Stimulated activated CD4-positive, alpha-beta T cell treated with anti-CD3 and anti-CD28 coated beads, Interleukin-4, amount 100 ng/mL, for 24 hours (primary cell): ENCODE data around the gene DNMT3A.

Experiments
- DNase-seq: peaks from one replicate; pipeline ENCODE4 v3.0.0-alpha.2; 2020

The DNMT3A gene

DNA sequence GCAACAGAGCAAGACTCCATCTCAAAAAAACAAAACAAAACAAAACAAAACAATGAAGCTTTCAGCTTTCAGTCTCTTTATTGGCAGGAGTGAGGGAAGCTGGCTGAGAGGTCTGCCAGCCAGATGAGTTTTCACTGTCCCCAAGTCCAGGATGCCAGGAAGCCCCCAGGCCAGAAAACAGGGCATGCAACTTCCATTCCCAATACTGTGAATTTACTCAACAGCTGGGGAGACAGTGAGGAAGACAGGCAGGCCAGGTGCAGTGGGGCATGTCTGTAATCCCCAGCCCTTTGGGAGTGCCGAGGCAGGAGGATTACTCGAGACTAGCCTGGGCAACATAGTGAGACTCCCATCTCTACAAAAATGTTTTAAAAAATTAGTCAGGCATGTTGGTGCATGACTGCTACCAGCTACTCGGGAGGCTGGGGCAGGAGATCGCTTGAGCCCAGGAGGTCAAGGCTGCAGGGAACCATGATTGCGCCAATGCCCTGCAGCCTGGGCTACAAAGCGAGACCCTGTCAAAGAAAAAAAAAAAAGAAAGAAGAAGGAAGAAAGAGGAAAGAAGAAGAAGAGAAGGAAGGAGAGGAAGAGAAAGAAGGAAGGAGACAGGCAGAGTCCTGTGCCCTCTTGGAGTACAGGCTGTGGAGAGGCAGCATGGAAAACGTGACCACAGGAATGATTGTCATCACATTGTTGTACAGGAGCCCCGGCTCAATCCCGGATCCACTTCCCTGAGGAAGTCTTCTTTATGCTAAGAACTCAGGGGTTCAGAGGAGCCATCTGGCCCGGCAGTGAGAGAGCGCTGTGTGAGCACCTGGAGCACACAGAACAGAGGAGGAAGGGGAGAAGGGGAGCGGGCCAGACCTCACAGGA, 144.2 kb downstream of the DNMT3A start:
- no peak for DNase-seq

DNA sequence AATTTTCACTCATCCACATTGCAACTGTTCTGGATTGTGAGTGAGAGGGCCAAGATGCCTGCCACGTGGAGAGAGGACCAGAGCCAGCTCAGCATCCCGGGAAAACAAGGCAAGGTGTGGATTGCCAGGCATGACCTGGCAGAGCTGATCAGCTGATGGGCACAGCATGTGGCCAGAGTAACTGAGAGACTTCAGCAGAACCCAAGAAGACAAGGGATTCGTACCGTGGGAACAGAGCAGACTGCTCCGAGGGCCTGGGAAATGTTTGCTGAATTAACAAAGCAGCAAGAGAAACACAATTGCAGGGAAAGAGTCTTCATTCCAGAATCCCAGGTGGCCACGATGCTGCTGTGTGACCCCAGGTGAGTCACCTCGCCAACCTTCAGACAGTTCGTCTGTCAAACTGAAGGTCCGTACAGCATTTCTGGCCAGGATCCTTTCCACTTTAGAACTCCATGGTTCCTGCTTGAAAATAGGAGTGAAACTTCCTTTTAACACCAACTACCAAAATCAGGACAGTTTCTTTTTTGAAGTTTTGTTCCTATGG, 147.1 kb downstream of the DNMT3A start:
- DNase-seq = no peak

DNA sequence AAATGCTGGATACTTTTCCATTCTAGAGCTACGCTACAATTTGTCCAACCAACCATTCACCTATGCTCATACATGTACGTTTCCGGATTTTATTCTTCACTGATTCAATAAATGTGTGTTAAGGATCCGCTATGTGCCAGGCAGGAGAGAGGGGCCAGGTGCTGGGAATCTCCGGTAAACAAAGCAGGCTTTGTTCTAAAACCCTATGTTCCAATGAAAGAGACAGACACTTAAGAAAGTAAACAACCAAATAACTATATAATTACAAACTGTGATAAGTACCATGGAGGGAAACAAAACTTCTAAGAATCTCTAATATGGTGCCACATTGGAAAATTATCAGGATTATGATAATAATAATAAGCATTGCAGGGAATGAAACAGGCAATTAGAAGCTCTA, 151.2 kb downstream of the DNMT3A start:
- no peak for DNase-seq

DNA sequence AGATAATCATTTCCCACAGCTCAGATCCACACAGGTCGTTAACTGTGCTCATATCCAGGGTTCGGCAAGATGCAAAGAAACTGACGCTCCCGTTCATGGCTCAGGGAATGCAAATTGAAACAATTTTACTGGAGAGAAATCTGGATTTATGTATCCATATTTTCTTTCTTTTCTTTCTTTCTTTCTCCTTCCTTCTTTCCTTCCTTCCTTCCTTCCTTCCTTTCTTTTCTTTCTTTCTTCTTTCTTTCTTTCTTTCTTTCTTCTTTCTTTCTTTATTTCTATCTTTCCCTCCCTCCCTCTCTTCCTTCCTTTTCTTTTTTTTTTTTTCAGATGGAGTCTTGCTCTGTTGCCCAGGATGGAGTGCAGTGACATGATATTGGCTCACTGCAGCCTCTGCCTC, 153.3 kb downstream of the DNMT3A start:
- no peak for DNase-seq

DNA sequence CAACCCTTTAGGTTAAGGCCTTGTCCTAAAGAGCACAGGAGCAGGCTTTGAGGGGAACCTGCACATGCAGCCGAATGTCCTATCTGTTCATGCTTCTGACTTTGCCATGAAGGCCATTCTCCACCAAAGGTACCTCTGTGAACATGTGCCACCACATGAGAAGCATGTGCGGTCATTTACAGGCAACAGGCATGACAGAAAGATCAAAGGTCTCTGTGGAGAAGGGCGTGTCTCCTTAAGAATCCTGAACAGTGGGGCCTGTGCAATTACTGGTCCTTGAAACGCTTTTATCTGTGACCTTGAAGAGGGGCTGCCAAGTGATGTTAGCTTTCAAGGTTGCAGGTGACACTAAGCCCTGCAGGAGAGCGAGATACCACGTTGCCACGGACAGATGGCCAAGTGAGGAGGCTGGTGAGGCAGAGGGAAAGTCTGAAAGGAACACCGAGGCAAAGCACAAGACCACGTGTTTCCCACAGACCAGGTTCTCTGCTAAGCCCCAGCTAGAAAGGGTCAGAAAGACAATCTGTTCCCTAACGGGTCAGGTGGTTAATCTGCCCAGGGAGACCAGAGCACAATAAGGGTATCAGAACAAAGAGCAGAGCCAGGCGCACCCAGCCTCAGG, 153.9 kb downstream of the DNMT3A start:
- no peak for DNase-seq

DNA sequence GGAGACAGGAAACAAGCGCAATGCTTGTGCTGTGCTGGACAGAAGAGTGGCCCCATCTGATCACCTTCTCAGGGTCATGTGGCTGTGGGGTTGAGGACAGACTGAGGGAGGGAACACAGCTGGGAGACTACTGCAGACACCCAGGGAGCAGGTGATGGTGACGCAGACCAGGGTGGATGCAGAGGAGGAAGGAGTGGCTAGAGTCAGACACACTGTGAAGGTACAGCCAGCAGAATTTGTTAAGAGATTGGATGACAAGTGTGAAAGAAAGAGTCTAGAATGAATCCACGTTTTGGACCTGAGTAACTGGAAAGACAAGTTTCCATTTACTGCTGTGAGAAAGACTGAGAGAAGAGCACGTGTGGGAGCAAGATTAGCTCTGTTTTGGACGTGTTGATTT, 157.5 kb downstream of the DNMT3A start:
- no peak for DNase-seq

DNA sequence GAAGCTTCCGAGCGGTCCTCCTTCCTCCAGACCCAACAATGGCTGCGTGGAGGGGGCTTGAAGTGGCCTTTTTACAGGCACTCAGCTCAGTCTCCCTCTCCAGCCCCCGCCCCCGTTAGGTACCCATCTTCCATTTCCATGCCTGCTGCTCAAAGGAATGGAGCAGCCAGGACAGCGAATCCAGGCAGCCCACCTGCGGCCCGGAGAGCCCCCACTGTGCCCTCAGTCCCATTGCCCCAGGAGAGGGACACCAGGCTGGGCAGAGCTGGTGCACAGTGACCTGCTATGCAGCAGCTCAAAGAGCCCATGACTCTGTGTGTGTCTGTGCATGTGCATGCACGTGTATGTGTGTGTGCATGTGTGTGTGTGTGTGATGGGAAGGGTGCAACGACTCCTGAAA, 162.7 kb downstream of the DNMT3A start:
- DNase-seq = no peak
